GM12874 (cell line): ENCODE results near the gene SPOCK1.

Experiments used
- CTCF ChIP-seq: IDR thresholded peaks from 2 replicates; pipeline ENCODE4 v1.5.1; 2011; ENCODE audit warnings: low read depth, mild to moderate bottlenecking, control low read depth, low read length, moderate library complexity; ENCODE audit not compliant: insufficient read depth

SPOCK1 gene

GRCh38 chr5:137014731-137015130 is 484.4 kb downstream of the SPOCK1 start:
- TF ChIP-seq CTCF = no peak

GRCh38 chr5:137010226-137010625 is 488.9 kb downstream of the SPOCK1 start:
- no peak for TF ChIP-seq CTCF

GRCh38 chr5:137004279-137004678 is 494.8 kb downstream of the SPOCK1 start:
- no peak for TF ChIP-seq CTCF

GRCh38 chr5:137001026-137001569 is 498.0 kb downstream of the SPOCK1 start:
- TF ChIP-seq CTCF = no peak

- no peak for TF ChIP-seq CTCF
Measured at GRCh38 chr5:136999787-137000186, 499.3 kb downstream of the SPOCK1 start.

- TF ChIP-seq CTCF = no peak
Measured at GRCh38 chr5:136998854-136999357, 500.2 kb downstream of the SPOCK1 start.

GRCh38 chr5:136994154-136994553 is 505.0 kb downstream of the SPOCK1 start:
- no peak for TF ChIP-seq CTCF
